Measurements from ENCODE around the gene HELZ2. TPM values are rescaled to one million over a fixed set of nuclear protein-coding genes. Genes with fewer than 3 reads are reported as not detected.

HELZ2 gene
- total RNA-seq, 1 donor from 2014 or later, result 188 TPM

- H3K36me3 Mint-ChIP-seq (ENCODE audit: low read depth, unreplicated experiment), result no peaks in the 10 kb centered on the region
- peaks cover 8% of the 10 kb centered on the region for H3K4me1 ChIP-seq (ENCODE audit: insufficient read depth, low read length)
- H3K4me3 Mint-ChIP-seq (ENCODE audit: unreplicated experiment), result no peak overlapping the region
- H3K4me1 Mint-ChIP-seq (ENCODE audit: low read depth, unreplicated experiment), result peaks cover 2% of the 10 kb centered on the region
- no peaks in the 10 kb centered on the region for H4K20me1 ChIP-seq (ENCODE audit: insufficient read depth, low read length)
- H2AFZ ChIP-seq (ENCODE audit: low read depth, low read length), result peak overlapping the region; percentile 81
- DNase-seq (ENCODE audit: low read depth) (peak; percentile 61), FAIRE-seq (peak; percentile 32)
- no peaks in the 10 kb centered on the region for H3K36me3 ChIP-seq (ENCODE audit: insufficient read depth, low read length)
- H3K27me3 ChIP-seq (ENCODE audit: insufficient read depth, low read length), result no peaks in the 10 kb centered on the region
- H3K9ac ChIP-seq (ENCODE audit: low read length), result peak overlapping the region; percentile 50
- no peak overlapping the region for H3K27ac Mint-ChIP-seq (ENCODE audit: unreplicated experiment)
- no peaks in the 10 kb centered on the region for H3K27me3 Mint-ChIP-seq (ENCODE audit: low read depth, unreplicated experiment)
- H3K4me2 ChIP-seq (ENCODE audit: low read length), result peak overlapping the region; percentile 79
- H3K79me2 ChIP-seq (ENCODE audit: insufficient read depth, low read length), result no peaks in the 10 kb centered on the region
- peak overlapping the region; percentile 23 for H3K4me3 ChIP-seq (ENCODE audit: insufficient read depth, low read depth, low read length)
- TF ChIP-seq EZH2 (IDR thresholded peaks at IDR 0.05; ENCODE audit: insufficient read depth, low read length) (no peak), CTCF (IDR thresholded peaks at IDR 0.05; ENCODE audit: insufficient read depth, low read depth, low read length) (peak; percentile 67)
- H3K9me3 Mint-ChIP-seq (ENCODE audit: unreplicated experiment), result no peaks in the 10 kb centered on the region
- H3K9me3 ChIP-seq (ENCODE audit: insufficient read depth, low read depth, low read length), result no peaks in the 10 kb centered on the region
- no peak overlapping the region for H3K27ac ChIP-seq (ENCODE audit: low read depth, low read length)
Measured at GRCh38 chr20:63537525-63538203, 36.4 kb downstream of the HELZ2 start.

GRCh38 chr20:63536997-63537524 is 37.0 kb downstream of the HELZ2 start, which contains the start of gene PTK6:
Gene PTK6 (minus strand): TSS chr20:63537376. CDS start chr20:63537314, 62 bp downstream.
- H3K4me1 ChIP-seq (ENCODE audit: insufficient read depth, low read length), result peaks cover 8% of the 10 kb centered on the region
- DNase-seq (ENCODE audit: low read depth) (no peak), FAIRE-seq (no peak)
- H3K27ac ChIP-seq (ENCODE audit: low read depth, low read length), result no peak within 1 kb of the TSS
- H3K4me3 ChIP-seq (ENCODE audit: insufficient read depth, low read depth, low read length), result peak within 1 kb of the TSS; percentile 23
- H3K27me3 Mint-ChIP-seq (ENCODE audit: low read depth, unreplicated experiment), result no peaks in the 10 kb centered on the region
- H3K9ac ChIP-seq (ENCODE audit: low read length), result peak within 1 kb of the TSS; percentile 50
- no peaks in the 10 kb centered on the region for H3K79me2 ChIP-seq (ENCODE audit: insufficient read depth, low read length)
- no peaks in the 10 kb centered on the region for H3K9me3 Mint-ChIP-seq (ENCODE audit: unreplicated experiment)
- no peaks in the 10 kb centered on the region for H3K9me3 ChIP-seq (ENCODE audit: insufficient read depth, low read depth, low read length)
- H2AFZ ChIP-seq (ENCODE audit: low read depth, low read length), result peak within 1 kb of the TSS; percentile 81
- no peaks in the 10 kb centered on the region for H3K27me3 ChIP-seq (ENCODE audit: insufficient read depth, low read length)
- peak within 1 kb of the TSS; percentile 79 for H3K4me2 ChIP-seq (ENCODE audit: low read length)
- H3K27ac Mint-ChIP-seq (ENCODE audit: unreplicated experiment), result no peak within 1 kb of the TSS
- no peak for TF ChIP-seq EZH2 (IDR thresholded peaks at IDR 0.05; ENCODE audit: insufficient read depth, low read length)
- no peak for TF ChIP-seq CTCF (IDR thresholded peaks at IDR 0.05; ENCODE audit: insufficient read depth, low read depth, low read length)
- peaks cover 2% of the 10 kb centered on the region for H3K4me1 Mint-ChIP-seq (ENCODE audit: low read depth, unreplicated experiment)
- no peak within 1 kb of the TSS for H3K4me3 Mint-ChIP-seq (ENCODE audit: unreplicated experiment)
- no peaks in the 10 kb centered on the region for H3K36me3 ChIP-seq (ENCODE audit: insufficient read depth, low read length)
- no peaks in the 10 kb centered on the region for H4K20me1 ChIP-seq (ENCODE audit: insufficient read depth, low read length)
- H3K36me3 Mint-ChIP-seq (ENCODE audit: low read depth, unreplicated experiment), result no peaks in the 10 kb centered on the region
